ENCODE results near the gene LYVE1. TPM values are rescaled to one million over a fixed set of nuclear protein-coding genes. Genes with fewer than 3 reads are reported as not detected.

Gene LYVE1
- total and polyA plus RNA-seq, 2 donors (not counting 1 experiment from before 2014, with no cell fraction given), result not detected

GRCh38 chr11:10611979-10612862 is 43.8 kb upstream of the LYVE1 start:
- TF ChIP-seq EZH2 (IDR thresholded peaks at IDR 0.05; ENCODE audit: borderline replicate concordance, insufficient read depth, low read depth, low read length, poor library complexity, severe bottlenecking) (no peak), CTCF (IDR thresholded peaks at IDR 0.05) (no peak)
- no peaks in the 10 kb centered on the region for H3K27me3 ChIP-seq (replicated peaks in 1 of 4; ENCODE audit: control extremely low read depth in 1 of 4, control insufficient read depth in 3 of 4, insufficient read depth in 4 of 4, low read length in 3 of 4)
- POLR2A ChIA-PET, result interaction anchor here (1.5 kb wide), 1 partner anchor 11 kb away, joined by 4 read pairs; no protein-coding TSS in a partner anchor
- peaks cover 81% of the 10 kb centered on the region for H3K4me1 Mint-ChIP-seq
- peak overlapping the region; percentile 84 to 91 for H3K27ac ChIP-seq (ENCODE audit: low read length in 2 of 2)
- DNase-seq (peak; percentile 75), ATAC-seq (ENCODE audit: low read depth) (peak; percentile 65)
- H3K9me3 Mint-ChIP-seq (ENCODE audit: insufficient read depth), result peaks cover 5% of the 10 kb centered on the region
- no peaks in the 10 kb centered on the region for H4K20me1 ChIP-seq (ENCODE audit: control insufficient read depth, insufficient read depth, low read length, poor library complexity, severe bottlenecking)
- WGBS (ENCODE audit: insufficient coverage), result 92% methylated on average over 3 of the region's 9 CpGs
- H3K4me3 Mint-ChIP-seq, result peak overlapping the region; percentile 48
- H2AFZ ChIP-seq (ENCODE audit: insufficient read depth, low read depth, low read length, poor library complexity, severe bottlenecking), result peak overlapping the region; percentile 38
- CTCF ChIA-PET, result interaction anchor here (1.0 to 5.3 kb wide), 7 partner anchors 11 to 72 kb away, joined by 3 to 42 read pairs (median 8); partner anchors contain the start of gene RNF141
- H3K27ac Mint-ChIP-seq, result peak overlapping the region; percentile 97
- intact Hi-C loops (cut with micrococcal nuclease), result loop anchor here (1.0 kb wide), 1 partner anchor 11 kb away; no protein-coding TSS in a partner anchor
- no peaks in the 10 kb centered on the region for H3K27me3 Mint-ChIP-seq
- no peaks in the 10 kb centered on the region for H3K36me3 ChIP-seq (replicated peaks in 1 of 2; ENCODE audit: control extremely low read depth in 1 of 2, control insufficient read depth in 1 of 2, extremely low read depth in 1 of 2, insufficient read depth in 2 of 2, low read length in 1 of 2)
- H3K4me3 ChIP-seq (ENCODE audit: control extremely low read depth in 1 of 5, extremely low read depth in 1 of 5, insufficient read depth in 1 of 5, low read depth in 2 of 5, low read length in 4 of 5), result peak overlapping the region in 1 of 5 experiments; percentile 45
- H3K4me1 ChIP-seq (ENCODE audit: control insufficient read depth in 2 of 2, insufficient read depth in 2 of 2, low read length in 2 of 2), result peaks cover 80% of the 10 kb centered on the region in 2 donors
- H3K9me3 ChIP-seq (ENCODE audit: control extremely low read depth in 1 of 3, control insufficient read depth in 2 of 3, insufficient read depth in 1 of 3, low read length in 2 of 3), result peaks cover 0 to 13% (median 4%) of the 10 kb centered on the region in 3 donors
- peak overlapping the region; percentile 21 for H3K9ac ChIP-seq (ENCODE audit: low read length)
- H3K79me2 ChIP-seq (ENCODE audit: control insufficient read depth, insufficient read depth, low read length), result peaks cover 3% of the 10 kb centered on the region
- peak overlapping the region; percentile 60 for H3K4me2 ChIP-seq (replicated peaks; ENCODE audit: low read depth, low read length, poor library complexity, severe bottlenecking)

Data from B cell (primary cell).